Osteocyte (in vitro differentiated cells): ENCODE measurements around the gene TUT7. TPM values are rescaled to one million over a fixed set of nuclear protein-coding genes. Genes with fewer than 3 reads are reported as not detected.

Source experiments
- DNase-seq: peaks from one replicate; pipeline ENCODE4 v3.0.0; 2021; ENCODE audit warnings: mixed read lengths; ENCODE audit not compliant: unreplicated experiment; ENCODE audit errors: extremely low spot score
- H3K27ac Mint-ChIP-seq: one replicate; pipeline ENCODE4 v1.8.0; 2021; ENCODE audit warnings: mild to moderate bottlenecking, mixed read lengths; ENCODE audit not compliant: unreplicated experiment
- H3K27me3 Mint-ChIP-seq: one replicate; pipeline ENCODE4 v1.8.0; 2021; ENCODE audit warnings: mixed read lengths; ENCODE audit not compliant: unreplicated experiment
- H3K36me3 Mint-ChIP-seq: one replicate; pipeline ENCODE4 v1.8.0; 2021; ENCODE audit warnings: mixed read lengths; ENCODE audit not compliant: unreplicated experiment
- H3K4me1 Mint-ChIP-seq: one replicate; pipeline ENCODE4 v1.8.0; 2021; ENCODE audit warnings: mixed read lengths; ENCODE audit not compliant: unreplicated experiment
- H3K4me3 Mint-ChIP-seq: one replicate; pipeline ENCODE4 v1.8.0; 2021; ENCODE audit warnings: mild to moderate bottlenecking, moderate library complexity, mixed read lengths; ENCODE audit not compliant: unreplicated experiment
- H3K9me3 Mint-ChIP-seq: one replicate; pipeline ENCODE4 v1.8.0; 2021; ENCODE audit warnings: mixed read lengths; ENCODE audit not compliant: unreplicated experiment
- CTCF ChIP-seq: fragments of 200-600 bp; sonication (generic); IDR thresholded peaks from 2 replicates; pipeline ENCODE4 v1.5.0; 2021; ENCODE audit warnings: antibody characterized with exemption, mild to moderate bottlenecking, moderate library complexity
- total RNA-seq: library from RNA; stranded (reverse); gene quantifications from 2 replicates; pipeline ENCODE4 v1.2.1, GENCODE V29; 2021

The TUT7 gene
- total RNA-seq, 1 donor from 2014 or later: 24.8 TPM

DNA sequence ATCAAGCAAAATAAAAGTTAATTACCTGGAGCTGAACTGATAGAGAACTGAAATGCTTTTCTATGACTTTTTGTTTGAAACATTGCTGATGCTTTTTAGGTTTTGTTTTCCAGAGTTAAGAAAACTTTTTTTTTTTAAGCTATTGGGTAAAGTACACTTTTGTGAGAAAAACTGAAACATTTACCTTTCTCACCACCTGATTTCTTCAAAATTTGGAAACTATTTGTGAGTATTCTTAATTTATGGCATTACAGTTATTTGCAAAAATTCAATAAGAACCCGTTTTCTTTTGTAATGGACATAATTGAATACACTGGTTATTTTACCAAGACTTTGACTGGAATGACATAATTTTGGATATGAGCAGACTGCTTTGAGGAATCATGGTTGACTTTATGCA lies 101.3 kb downstream of the TUT7 start:
- no peak overlapping the region for H3K27ac Mint-ChIP-seq
- no peak overlapping the region for H3K4me3 Mint-ChIP-seq
- no peak for TF ChIP-seq CTCF
- H3K9me3 Mint-ChIP-seq: no peaks in the 10 kb centered on the region
- no peak for DNase-seq
- peaks cover under 1% of the 10 kb centered on the region for H3K4me1 Mint-ChIP-seq
- no peaks in the 10 kb centered on the region for H3K27me3 Mint-ChIP-seq
- H3K36me3 Mint-ChIP-seq: no peaks in the 10 kb centered on the region

- H3K36me3 Mint-ChIP-seq: no peaks in the 10 kb centered on the region
- no peak overlapping the region for H3K27ac Mint-ChIP-seq
- no peak for TF ChIP-seq CTCF
- H3K4me3 Mint-ChIP-seq: no peak overlapping the region
- peaks cover 14% of the 10 kb centered on the region for H3K4me1 Mint-ChIP-seq
- no peak for DNase-seq
- no peaks in the 10 kb centered on the region for H3K9me3 Mint-ChIP-seq
- no peaks in the 10 kb centered on the region for H3K27me3 Mint-ChIP-seq
Measured at GRCh38 chr9:86250123-86250522, 104.1 kb downstream of the TUT7 start.

DNA sequence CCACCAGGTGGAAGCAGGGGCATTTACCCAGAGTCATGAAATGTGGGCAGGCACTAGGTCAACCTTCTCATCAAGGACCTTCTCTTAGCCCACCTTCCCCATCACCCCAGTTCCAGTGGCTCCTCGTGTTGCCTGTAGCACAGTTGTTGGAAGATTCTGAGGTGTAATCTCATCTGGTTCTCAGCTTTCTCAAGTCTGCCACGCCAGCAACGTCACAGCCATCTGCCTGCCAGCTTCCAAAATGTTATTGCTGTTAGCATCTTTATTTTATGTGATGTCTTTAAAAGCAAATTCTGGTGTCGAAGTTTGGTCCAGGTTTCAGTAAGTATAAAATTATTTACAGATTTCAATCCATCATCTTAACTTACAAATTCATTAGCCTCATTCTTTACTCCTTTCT lies 105.5 kb downstream of the TUT7 start:
- Mint-ChIP-seq H3K4me3 (no peak overlapping the region), H3K27ac (no peak overlapping the region), H3K9me3 (no peaks in the 10 kb centered on the region), H3K36me3 (no peaks in the 10 kb centered on the region), H3K27me3 (no peaks in the 10 kb centered on the region), H3K4me1 (peaks cover 14% of the 10 kb centered on the region)
- no peak for DNase-seq
- no peak for TF ChIP-seq CTCF

- H3K4me3 Mint-ChIP-seq: no peak overlapping the region
- no peaks in the 10 kb centered on the region for H3K36me3 Mint-ChIP-seq
- no peaks in the 10 kb centered on the region for H3K9me3 Mint-ChIP-seq
- H3K4me1 Mint-ChIP-seq: peaks cover 20% of the 10 kb centered on the region
- TF ChIP-seq CTCF: peak; percentile 26
- H3K27me3 Mint-ChIP-seq: no peaks in the 10 kb centered on the region
- peak overlapping the region; percentile 50 for H3K27ac Mint-ChIP-seq
- DNase-seq: no peak
Measured at GRCh38 chr9:86246752-86247161, 107.5 kb downstream of the TUT7 start.

- H3K4me1 Mint-ChIP-seq: peaks cover 12% of the 10 kb centered on the region
Measured at GRCh38 chr9:86242071-86242470, 112.1 kb downstream of the TUT7 start.

More at GRCh38 chr9:86242071-86242470, 112.1 kb downstream of the TUT7 start:
- peaks cover 1% of the 10 kb centered on the region for H3K27me3 Mint-ChIP-seq
- H3K4me3 Mint-ChIP-seq: no peak overlapping the region
- no peak overlapping the region for H3K27ac Mint-ChIP-seq
- DNase-seq: no peak
- no peaks in the 10 kb centered on the region for H3K9me3 Mint-ChIP-seq
- H3K36me3 Mint-ChIP-seq: no peaks in the 10 kb centered on the region
- no peak for TF ChIP-seq CTCF
